AG04450 (cell line): ENCODE measurements around the gene TBC1D2B. TPM values are rescaled to one million over a fixed set of nuclear protein-coding genes. Genes with fewer than 3 reads are reported as not detected.
A peak's percentile ranks its signal among the peaks of the same experiment; 100 is the strongest.
"Not testable (repeated sequence)": the region's sequence is repeated elsewhere in the genome, so short reads cannot be mapped to it uniquely, and the experiment has no call there.

Experiments
- CTCF ChIA-PET: fragments of 300-600, 350-600 bp; formaldehyde crosslinking; extraction: SDS; loops from one replicate; lab custom pipeline; 2022; ENCODE audit warnings: antibody characterized with exemption, inconsistent platforms; lab: Charles Lee
- POLR2A ChIA-PET: fragments of 350-600 bp; formaldehyde crosslinking; extraction: SDS; loops from one replicate; lab custom pipeline; 2021; ENCODE audit warnings: antibody characterized with exemption, inconsistent platforms; lab: Yijun Ruan, JAX
- DNase-seq: peaks from one replicate; pipeline ENCODE4 v3.0.0-alpha.2; 2011; ENCODE audit warnings: low read depth, low spot score
- H3K27ac ChIP-seq: one replicate; pipeline ENCODE4 v1.5.1; 2012; ENCODE audit warnings: low read depth, low read length, control low read depth
- H3K27me3 ChIP-seq: one replicate; pipeline ENCODE4 v1.6.0; 2012; ENCODE audit warnings: low read length; ENCODE audit not compliant: control insufficient read depth, insufficient read depth
- H3K4me3 ChIP-seq: 2 replicates; pipeline ENCODE4 v1.5.1; 2011; ENCODE audit warnings: mild to moderate bottlenecking, low read depth, low read length, control low read depth
- H3K9me3 ChIP-seq: 2 replicates; pipeline ENCODE4 v1.5.1; 2012; ENCODE audit warnings: low read length; ENCODE audit not compliant: control insufficient read depth, insufficient read depth
- CTCF ChIP-seq: IDR thresholded peaks from 2 replicates; pipeline ENCODE4 v1.5.1; 2011; ENCODE audit warnings: low read depth, low read length, control low read depth, inconsistent platforms
- polyA plus RNA-seq: library from polyadenylated mRNA; depleted of rRNA; stranded (reverse); fragments of >200 nt; gene quantifications from 2 replicates; pipeline ENCODE4 v1.2.3, GENCODE V29; 2011

The TBC1D2B gene
- polyA plus RNA-seq, 1 experiment = 42.0 TPM

DNA sequence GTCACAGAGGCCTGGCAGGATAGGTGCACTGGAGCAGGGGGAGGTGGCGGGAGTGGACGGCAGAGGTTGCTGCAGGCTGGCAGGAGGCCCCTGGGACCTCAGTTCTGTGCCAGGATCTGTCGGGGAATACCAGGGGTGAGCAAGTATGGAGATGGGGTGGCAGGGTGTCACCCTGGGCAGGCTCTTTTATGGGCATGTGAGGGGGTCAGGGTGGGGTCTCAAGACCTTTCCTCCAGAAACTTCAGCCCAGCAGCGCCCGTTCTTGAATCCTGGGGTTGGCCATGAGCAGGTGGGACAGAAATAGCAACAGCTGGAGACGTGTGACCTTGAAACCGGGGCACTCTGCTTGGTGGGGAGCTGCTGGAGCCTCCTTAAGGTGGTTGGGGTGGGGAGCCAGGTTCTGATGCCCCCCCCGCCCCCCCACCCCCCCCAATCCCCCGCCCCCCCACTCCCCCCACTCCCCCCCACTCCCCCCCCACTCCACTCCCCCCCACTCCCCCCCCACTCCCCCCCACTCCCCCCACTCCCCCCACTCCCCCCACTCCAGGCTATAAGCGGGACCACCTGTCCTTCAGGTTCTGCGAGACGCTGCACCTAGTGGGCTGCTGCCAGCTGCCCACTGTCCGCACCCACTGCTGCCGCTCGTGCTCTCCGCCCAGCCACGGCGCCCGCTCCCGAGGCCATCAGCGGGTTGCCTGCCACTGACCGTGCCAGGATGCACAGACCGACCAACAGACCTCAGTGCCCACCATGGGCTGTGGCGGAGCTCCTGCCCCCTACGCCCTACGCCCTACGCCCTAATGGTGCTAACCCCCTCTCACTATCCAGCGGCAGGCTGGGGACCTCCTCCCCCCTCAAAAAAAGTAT lies 84.9 kb downstream of the TBC1D2B start:
- Histone ChIP-seq H3K4me3 (no peak overlapping the region), H3K9me3 (no peaks in the 10 kb centered on the region; the same call in 1 of the 2 replicates), H3K27me3 (no peaks in the 10 kb centered on the region), H3K27ac (peak overlapping the region; percentile 39)
- DNase-seq = no peak
- CTCF ChIA-PET = interaction anchor here (1.8 kb wide), 1 partner anchor 248 kb away, joined by 5 read pairs; no protein-coding TSS in a partner anchor
- POLR2A ChIA-PET = no interaction called here
- TF ChIP-seq CTCF = no peak

GRCh38 chr15:77991658-77992201 lies 85.8 kb downstream of the TBC1D2B start:
- peak overlapping the region; percentile 39 for H3K27ac ChIP-seq
- POLR2A ChIA-PET = not testable (repeated sequence)

DNA sequence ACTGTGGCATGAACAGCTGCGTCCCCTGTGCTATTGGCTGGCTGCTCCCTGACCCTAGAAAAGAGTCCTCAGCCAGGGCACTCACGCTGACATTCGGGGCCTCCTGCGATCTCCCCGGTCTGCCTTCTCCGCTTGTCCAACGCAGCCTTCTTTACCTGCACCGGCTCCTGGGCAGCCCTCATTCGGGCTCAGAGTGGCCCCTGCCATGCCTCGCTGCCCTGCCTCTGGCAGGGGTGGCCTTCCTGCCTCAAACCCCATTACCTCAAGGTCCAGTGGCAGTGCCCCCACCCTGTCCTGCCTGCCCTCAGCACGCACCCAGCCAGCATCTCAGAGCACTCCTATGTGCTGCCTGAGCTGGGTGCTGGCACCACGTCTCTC lies 86.5 kb downstream of the TBC1D2B start:
- TF ChIP-seq CTCF = no peak
- CTCF ChIA-PET = no interaction called here
- H3K9me3 ChIP-seq = no peaks in the 10 kb centered on the region; the same call in 1 of the 2 replicates
- no peak overlapping the region for H3K4me3 ChIP-seq
- DNase-seq = no peak
- no peaks in the 10 kb centered on the region for H3K27me3 ChIP-seq
- POLR2A ChIA-PET = interaction anchor here (0.6 kb wide), 1 partner anchor 10 kb away, joined by 4 read pairs; no protein-coding TSS in a partner anchor
- H3K27ac ChIP-seq = no peak overlapping the region

More at GRCh38 chr15:77991658-77992201, 85.8 kb downstream of the TBC1D2B start:
- H3K27me3 ChIP-seq, H3K4me3 ChIP-seq, H3K9me3 ChIP-seq: not testable (repeated sequence)
- CTCF ChIA-PET = interaction anchor here (1.8 kb wide), 1 partner anchor 248 kb away, joined by 5 read pairs; no protein-coding TSS in a partner anchor
- DNase-seq = peak; percentile 63

DNA sequence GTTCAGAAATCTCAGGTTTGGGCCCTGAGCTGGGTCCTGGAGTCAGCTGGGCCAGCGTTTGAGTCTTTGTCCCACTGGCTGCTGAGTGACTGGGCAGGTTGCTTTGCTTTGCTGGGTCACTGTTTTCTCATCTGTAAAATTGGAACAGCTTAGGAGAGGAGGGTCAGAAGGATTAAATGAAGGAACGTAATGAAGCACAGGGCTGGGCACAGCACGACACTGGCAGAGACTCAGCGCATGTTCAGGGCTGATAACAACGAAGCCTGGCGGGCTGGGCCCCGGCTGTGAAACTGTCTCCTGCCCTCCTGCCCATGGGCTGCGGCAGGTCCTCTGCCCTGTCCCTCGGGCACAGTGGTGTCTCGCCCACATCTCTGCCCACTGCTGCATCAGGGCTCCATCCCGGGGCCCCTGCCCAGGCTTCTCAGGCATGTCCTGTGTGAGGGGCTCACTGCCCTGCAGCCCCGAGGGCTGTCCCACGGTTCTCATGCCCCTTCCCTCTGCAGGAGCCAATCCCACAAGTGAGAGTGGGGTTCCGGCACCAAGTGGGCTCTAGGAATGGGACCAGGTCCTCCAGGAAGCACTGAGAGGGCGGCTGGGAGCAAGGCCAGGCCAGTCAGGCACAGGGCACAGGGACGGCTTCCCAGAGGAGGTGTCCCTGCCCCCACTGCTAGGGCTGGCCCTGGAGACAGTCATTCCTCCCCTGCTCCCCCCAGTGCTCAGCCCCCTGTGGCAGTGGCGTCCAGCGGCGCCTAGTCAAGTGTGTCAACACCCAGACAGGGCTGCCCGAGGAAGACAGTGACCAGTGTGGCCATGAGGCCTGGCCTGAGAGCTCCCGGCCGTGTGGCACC lies 88.0 kb downstream of the TBC1D2B start:
- no peaks in the 10 kb centered on the region; the same call in 1 of the 2 replicates for H3K9me3 ChIP-seq
- no peak for TF ChIP-seq CTCF
- H3K4me3 ChIP-seq = no peak overlapping the region
- CTCF ChIA-PET = no interaction called here
- DNase-seq = no peak
- POLR2A ChIA-PET = no interaction called here
- H3K27me3 ChIP-seq = no peaks in the 10 kb centered on the region
- no peak overlapping the region for H3K27ac ChIP-seq
